Left lung (tissue), 10 donors: ENCODE data around the gene ROBO2. TPM values are rescaled to one million over a fixed set of nuclear protein-coding genes. Genes with fewer than 3 reads are reported as not detected.
A peak's percentile ranks its signal among the peaks of the same experiment; 100 is the strongest.

Experiments used
- ATAC-seq: fragments of 200-7000 bp; cut with Tn5 transposase; one replicate; pipeline ENCODE4 v1.9.1; 2020; ENCODE audit warnings: moderate library complexity
- DNase-seq, 4 donors: peaks; one replicate each; pipeline ENCODE4 v3.0.0-alpha.2; 2013 to 2020
- H3K27ac ChIP-seq, 2 donors: fragments of 200-600 bp; sonication (generic) in 1 of 2; one replicate each; pipeline versions ENCODE4 v1.5.0 to v1.8.0; 2020 to 2021
- H3K27me3 ChIP-seq, 2 donors: fragments of 200-600 bp; sonication (generic) in 1 of 2; one replicate each; pipeline versions ENCODE4 v1.5.0 to v1.8.0; 2020 to 2021
- H3K36me3 ChIP-seq, 2 donors: fragments of 200-600 bp; sonication (generic) in 1 of 2; one replicate each; pipeline versions ENCODE4 v1.5.0 to v1.8.0; 2020 to 2021
- H3K4me1 ChIP-seq, 2 donors: fragments of 200-600 bp; one replicate each; pipeline ENCODE4 v1.8.0; 2021
- H3K4me3 ChIP-seq, 2 donors: fragments of 200-600 bp; sonication (generic) in 1 of 2; one replicate each; pipeline versions ENCODE4 v1.5.0 to v1.8.0; 2020 to 2021; ENCODE audit warnings: mild to moderate bottlenecking in 1 of 2
- H3K9me3 ChIP-seq, 2 donors: fragments of 200-600 bp; sonication (generic) in 1 of 2; one replicate each; pipeline versions ENCODE4 v1.5.0 to v1.8.0; 2020 to 2021
- intact Hi-C, 2 donors: fragments of 100-400 bp; cut with DNase I; formaldehyde crosslinking; loops; one replicate each; pipeline versions ENCODE4 v1.11.2 to v1.14.2; 2022
- polyA plus RNA-seq, 6 donors: library from polyadenylated mRNA; unstranded; fragments of 120-200 nt; gene quantifications; one replicate each; pipeline ENCODE4 v1.2.1, GENCODE V29; 2013; ENCODE audit not compliant: insufficient read length in 6 of 6
- total RNA-seq, 2 donors: library from RNA; stranded (reverse); fragmentation: NEBNext Ultra II Directional; extraction: Animal tissue kit (Norgen Biotek cat#: 25700); gene quantifications; one replicate each; pipeline ENCODE4 v1.2.1, GENCODE V29; 2021
- TF ChIP-seq, protein P1 (sequence below), 2 donors: fragments of 200-600 bp; sonication (generic) in 1 of 2; IDR thresholded peaks; one replicate each; pipeline versions ENCODE4 v1.5.0 to v1.8.0; 2021; ENCODE audit warnings: antibody characterized with exemption in 2 of 2
- donor health status: DM: no; HTN: yes; CAD: no.
- donor health status: DM: no; HTN: no; CAD: no.

The ROBO2 gene
- total and polyA plus RNA-seq, 8 donors = 4.9 to 66.2 (median 51.1) TPM

DNA sequence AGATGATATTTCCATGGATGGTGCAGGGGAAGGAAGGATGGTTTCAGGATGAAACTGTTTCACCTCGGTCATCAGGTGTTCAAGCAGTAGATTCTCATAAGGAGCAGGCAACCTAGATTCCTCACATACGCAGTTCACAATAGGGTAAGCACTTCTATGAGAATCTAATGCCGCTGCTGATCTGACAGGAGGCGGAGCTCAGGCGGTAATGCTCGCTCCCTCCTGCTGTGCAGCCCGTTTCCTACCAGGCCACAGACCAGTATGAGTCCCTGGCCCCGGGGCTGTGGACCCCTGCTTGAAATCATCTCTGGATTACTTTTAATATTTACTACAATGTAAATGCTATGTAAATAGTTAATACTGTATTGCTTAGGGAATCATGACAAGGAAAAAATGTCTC lies 241.8 kb downstream of the ROBO2 start:
- Histone ChIP-seq H3K27ac (no peak overlapping the region), H3K36me3 (no peaks in the 10 kb centered on the region), H3K4me3 (no peak overlapping the region), H3K27me3 (no peaks in the 10 kb centered on the region), H3K9me3 (no peaks in the 10 kb centered on the region), H3K4me1 (no peaks in the 10 kb centered on the region)
- ATAC-seq (no peak), DNase-seq (peak in 1 of 4 donors; percentile 35)
- TF ChIP-seq, protein P1, sequence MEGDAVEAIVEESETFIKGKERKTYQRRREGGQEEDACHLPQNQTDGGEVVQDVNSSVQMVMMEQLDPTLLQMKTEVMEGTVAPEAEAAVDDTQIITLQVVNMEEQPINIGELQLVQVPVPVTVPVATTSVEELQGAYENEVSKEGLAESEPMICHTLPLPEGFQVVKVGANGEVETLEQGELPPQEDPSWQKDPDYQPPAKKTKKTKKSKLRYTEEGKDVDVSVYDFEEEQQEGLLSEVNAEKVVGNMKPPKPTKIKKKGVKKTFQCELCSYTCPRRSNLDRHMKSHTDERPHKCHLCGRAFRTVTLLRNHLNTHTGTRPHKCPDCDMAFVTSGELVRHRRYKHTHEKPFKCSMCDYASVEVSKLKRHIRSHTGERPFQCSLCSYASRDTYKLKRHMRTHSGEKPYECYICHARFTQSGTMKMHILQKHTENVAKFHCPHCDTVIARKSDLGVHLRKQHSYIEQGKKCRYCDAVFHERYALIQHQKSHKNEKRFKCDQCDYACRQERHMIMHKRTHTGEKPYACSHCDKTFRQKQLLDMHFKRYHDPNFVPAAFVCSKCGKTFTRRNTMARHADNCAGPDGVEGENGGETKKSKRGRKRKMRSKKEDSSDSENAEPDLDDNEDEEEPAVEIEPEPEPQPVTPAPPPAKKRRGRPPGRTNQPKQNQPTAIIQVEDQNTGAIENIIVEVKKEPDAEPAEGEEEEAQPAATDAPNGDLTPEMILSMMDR (IDR thresholded peaks at IDR 0.05) = no peak
- intact Hi-C loops = no loop called here

DNA sequence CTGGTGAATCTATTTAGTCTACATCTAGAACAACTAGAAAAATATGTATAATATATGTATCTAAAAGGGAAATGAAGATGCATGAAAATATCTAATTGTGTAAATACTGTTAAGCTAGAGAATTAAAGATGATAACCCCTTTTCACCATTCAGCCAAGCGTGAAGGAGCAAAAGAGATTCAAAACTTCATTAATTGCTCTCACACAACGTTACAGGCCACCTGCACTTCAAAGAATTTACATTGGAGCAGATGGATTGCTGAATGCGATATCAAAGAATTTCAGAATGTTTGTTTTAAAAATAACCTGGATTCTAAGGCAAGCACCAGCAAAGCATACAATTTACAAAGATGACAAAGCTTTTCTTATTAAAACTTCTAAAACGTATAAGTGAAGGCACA lies 243.2 kb downstream of the ROBO2 start:
- Histone ChIP-seq H3K27ac (no peak overlapping the region), H3K9me3 (no peaks in the 10 kb centered on the region), H3K36me3 (no peaks in the 10 kb centered on the region), H3K4me3 (no peak overlapping the region), H3K4me1 (no peaks in the 10 kb centered on the region), H3K27me3 (no peaks in the 10 kb centered on the region)
- intact Hi-C loops = no loop called here
- ATAC-seq (no peak), DNase-seq (no peak)
- TF ChIP-seq, protein P1 (IDR thresholded peaks at IDR 0.05) = no peak

GRCh38 chr3:77288348-77288747 lies 248.4 kb downstream of the ROBO2 start:
- no peak for ATAC-seq
- no peak for DNase-seq
- no peaks in the 10 kb centered on the region for H3K4me1 ChIP-seq
- H3K36me3 ChIP-seq = no peaks in the 10 kb centered on the region
- intact Hi-C loops = no loop called here
- no peaks in the 10 kb centered on the region for H3K9me3 ChIP-seq
- H3K27ac ChIP-seq = no peak overlapping the region
- H3K4me3 ChIP-seq = no peak overlapping the region
- TF ChIP-seq, protein P1 (IDR thresholded peaks at IDR 0.05) = no peak
- H3K27me3 ChIP-seq = no peaks in the 10 kb centered on the region

DNA sequence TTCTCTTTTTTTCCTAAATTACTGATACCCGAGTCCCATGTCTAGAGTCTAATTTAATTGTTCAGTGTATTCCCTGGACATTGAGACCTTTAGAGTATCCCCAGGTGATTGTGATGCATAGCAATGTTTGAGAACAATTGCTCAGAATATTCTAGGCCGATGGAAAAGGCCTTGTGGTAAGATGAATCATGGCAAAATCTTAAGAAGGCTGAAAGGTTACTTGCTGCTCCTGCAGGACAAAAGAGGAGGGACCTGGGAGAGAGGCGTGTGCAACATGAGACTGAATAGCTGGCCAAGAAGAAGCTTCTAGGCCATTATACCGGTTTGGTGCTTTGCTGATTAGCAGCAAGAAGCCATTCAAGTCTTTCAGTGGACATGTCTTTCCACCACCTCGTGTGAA lies 256.6 kb downstream of the ROBO2 start:
- Histone ChIP-seq H3K27me3 (no peaks in the 10 kb centered on the region), H3K36me3 (no peaks in the 10 kb centered on the region), H3K9me3 (no peaks in the 10 kb centered on the region), H3K4me1 (no peaks in the 10 kb centered on the region), H3K4me3 (no peak overlapping the region), H3K27ac (no peak overlapping the region)
- no peak for DNase-seq
- TF ChIP-seq, protein P1 (IDR thresholded peaks at IDR 0.05) = no peak
- intact Hi-C loops = no loop called here
- no peak for ATAC-seq

GRCh38 chr3:77298417-77298816 lies 258.5 kb downstream of the ROBO2 start:
- ATAC-seq = peak; percentile 27
- intact Hi-C loops = no loop called here
- TF ChIP-seq, protein P1 (IDR thresholded peaks at IDR 0.05) = no peak
- H3K27ac ChIP-seq = no peak overlapping the region
- no peaks in the 10 kb centered on the region for H3K36me3 ChIP-seq
- DNase-seq = peak in 1 of 4 donors; percentile 16
- H3K4me3 ChIP-seq = no peak overlapping the region
- no peaks in the 10 kb centered on the region for H3K27me3 ChIP-seq
- H3K4me1 ChIP-seq = no peaks in the 10 kb centered on the region
- no peaks in the 10 kb centered on the region for H3K9me3 ChIP-seq
